Measurements from ENCODE around the gene KHDC4. TPM values are rescaled to one million over a fixed set of nuclear protein-coding genes. Genes with fewer than 3 reads are reported as not detected.
A peak's percentile ranks its signal among the peaks of the same experiment; 100 is the strongest.

Gene KHDC4
- total RNA-seq, 1 donor from 2014 or later = 48.2 TPM

GRCh38 chr1:155978325-155978972, 44.2 kb upstream of the KHDC4 start, which contains the start of gene ARHGEF2:
TSS of gene ARHGEF2 (minus strand) at chr1:155978547. CDS start at chr1:155978427, 120 bp downstream.
- peak within 1 kb of the TSS; percentile 95 for H3K4me3 Mint-ChIP-seq (ENCODE audit: unreplicated experiment)
- DNase-seq (ENCODE audit: low read depth) (peak; percentile 58), FAIRE-seq (no peak)
- peak within 1 kb of the TSS; percentile 94 for H3K9ac ChIP-seq (ENCODE audit: low read length)
- peaks cover 42% of the 10 kb centered on the region for H4K20me1 ChIP-seq (ENCODE audit: insufficient read depth, low read length)
- H3K79me2 ChIP-seq (ENCODE audit: insufficient read depth, low read length) = peaks cover 88% of the 10 kb centered on the region
- H3K36me3 Mint-ChIP-seq (ENCODE audit: low read depth, unreplicated experiment) = peaks cover 4% of the 10 kb centered on the region
- no peak for TF ChIP-seq EZH2 (IDR thresholded peaks at IDR 0.05; ENCODE audit: insufficient read depth, low read length)
- no peak for TF ChIP-seq CTCF (IDR thresholded peaks at IDR 0.05; ENCODE audit: insufficient read depth, low read depth, low read length)
- no peaks in the 10 kb centered on the region for H3K27me3 ChIP-seq (ENCODE audit: insufficient read depth, low read length)
- H3K4me3 ChIP-seq (ENCODE audit: insufficient read depth, low read depth, low read length) = peak within 1 kb of the TSS; percentile 81
- no peaks in the 10 kb centered on the region for H3K27me3 Mint-ChIP-seq (ENCODE audit: low read depth, unreplicated experiment)
- peaks cover 63% of the 10 kb centered on the region for H3K4me1 Mint-ChIP-seq (ENCODE audit: low read depth, unreplicated experiment)
- H3K4me2 ChIP-seq (ENCODE audit: low read length) = peak within 1 kb of the TSS; percentile 96
- H2AFZ ChIP-seq (ENCODE audit: low read depth, low read length) = peak within 1 kb of the TSS; percentile 65
- no peaks in the 10 kb centered on the region for H3K9me3 ChIP-seq (ENCODE audit: insufficient read depth, low read depth, low read length)
- H3K9me3 Mint-ChIP-seq (ENCODE audit: unreplicated experiment) = no peaks in the 10 kb centered on the region
- peak within 1 kb of the TSS; percentile 90 for H3K27ac Mint-ChIP-seq (ENCODE audit: unreplicated experiment)
- no peaks in the 10 kb centered on the region for H3K36me3 ChIP-seq (ENCODE audit: insufficient read depth, low read length)
- H3K27ac ChIP-seq (ENCODE audit: low read depth, low read length) = peak within 1 kb of the TSS; percentile 93
- H3K4me1 ChIP-seq (ENCODE audit: insufficient read depth, low read length) = peaks cover 80% of the 10 kb centered on the region

- H2AFZ ChIP-seq (ENCODE audit: low read depth, low read length) = no peak overlapping the region
- peaks cover 6% of the 10 kb centered on the region for H3K36me3 Mint-ChIP-seq (ENCODE audit: low read depth, unreplicated experiment)
- H3K27ac Mint-ChIP-seq (ENCODE audit: unreplicated experiment) = peak overlapping the region; percentile 88
- TF ChIP-seq CTCF (IDR thresholded peaks at IDR 0.05; ENCODE audit: insufficient read depth, low read depth, low read length) (no peak), EZH2 (IDR thresholded peaks at IDR 0.05; ENCODE audit: insufficient read depth, low read length) (no peak)
- peaks cover 94% of the 10 kb centered on the region for H3K79me2 ChIP-seq (ENCODE audit: insufficient read depth, low read length)
- H4K20me1 ChIP-seq (ENCODE audit: insufficient read depth, low read length) = peaks cover 48% of the 10 kb centered on the region
- peaks cover 58% of the 10 kb centered on the region for H3K4me1 Mint-ChIP-seq (ENCODE audit: low read depth, unreplicated experiment)
- H3K9me3 Mint-ChIP-seq (ENCODE audit: unreplicated experiment) = no peaks in the 10 kb centered on the region
- H3K4me1 ChIP-seq (ENCODE audit: insufficient read depth, low read length) = peaks cover 74% of the 10 kb centered on the region
- no peak for DNase-seq (ENCODE audit: low read depth)
- H3K9me3 ChIP-seq (ENCODE audit: insufficient read depth, low read depth, low read length) = no peaks in the 10 kb centered on the region
- peak overlapping the region; percentile 95 for H3K4me3 Mint-ChIP-seq (ENCODE audit: unreplicated experiment)
- no peaks in the 10 kb centered on the region for H3K27me3 Mint-ChIP-seq (ENCODE audit: low read depth, unreplicated experiment)
- peak overlapping the region; percentile 93 for H3K27ac ChIP-seq (ENCODE audit: low read depth, low read length)
- no peaks in the 10 kb centered on the region for H3K36me3 ChIP-seq (ENCODE audit: insufficient read depth, low read length)
- H3K27me3 ChIP-seq (ENCODE audit: insufficient read depth, low read length) = no peaks in the 10 kb centered on the region
- no peak for FAIRE-seq
- H3K4me3 ChIP-seq (ENCODE audit: insufficient read depth, low read depth, low read length) = peak overlapping the region; percentile 81
- peak overlapping the region; percentile 96 for H3K4me2 ChIP-seq (ENCODE audit: low read length)
- peak overlapping the region; percentile 94 for H3K9ac ChIP-seq (ENCODE audit: low read length)
These were observed 43.6 kb upstream of the KHDC4 start for GRCh38 chr1:155977690-155978324.
